Thyroid gland (tissue), 4 donors: Measurements from ENCODE around the gene FOSL1.

ENCODE experiments used
- POLR2A ChIP-seq, 2 donors: fragments of 450-650 bp; IDR thresholded peaks; one replicate each; pipeline ENCODE4 v1.6.1; 2017; ENCODE audit warnings: antibody characterized with exemption in 2 of 2, mild to moderate bottlenecking in 2 of 2, moderate library complexity in 1 of 2
- TF ChIP-seq, protein P1 (sequence below), 6 experiments: fragments of 200-600 bp in 3 of 6; fragments of 450-650 bp in 3 of 6; sonication (generic) in 3 of 6; IDR thresholded peaks; one replicate each; pipeline ENCODE4 v1.5.1; 2016 to 2019; ENCODE audit warnings: antibody characterized with exemption in 6 of 6, mild to moderate bottlenecking in 2 of 6, inconsistent platforms in 1 of 6, moderate library complexity in 1 of 6

DNA sequence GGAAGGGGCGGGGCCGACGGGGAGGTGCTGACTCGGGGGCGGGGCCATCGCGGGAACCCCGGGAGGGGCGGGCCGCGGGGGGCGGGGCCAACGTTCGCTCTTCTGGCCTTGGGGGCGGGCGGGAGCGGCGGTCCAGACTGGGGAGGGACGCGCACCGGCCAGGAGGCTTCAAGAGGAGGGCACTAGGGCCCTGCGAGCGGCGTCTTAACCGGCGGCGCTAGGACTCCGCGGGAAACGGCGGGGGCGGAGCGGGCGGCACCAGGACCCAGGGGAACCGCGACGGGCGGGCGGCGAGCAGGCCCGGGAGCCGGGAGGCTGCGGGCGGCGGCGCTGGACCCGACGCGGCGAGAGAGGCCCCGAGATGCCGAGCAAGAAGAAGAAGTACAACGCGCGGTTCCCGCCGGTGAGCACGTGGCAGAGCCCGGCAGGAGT, 19.0 kb upstream of the FOSL1 start, which contains the start of gene DRAP1:
- TF ChIP-seq, protein P1, sequence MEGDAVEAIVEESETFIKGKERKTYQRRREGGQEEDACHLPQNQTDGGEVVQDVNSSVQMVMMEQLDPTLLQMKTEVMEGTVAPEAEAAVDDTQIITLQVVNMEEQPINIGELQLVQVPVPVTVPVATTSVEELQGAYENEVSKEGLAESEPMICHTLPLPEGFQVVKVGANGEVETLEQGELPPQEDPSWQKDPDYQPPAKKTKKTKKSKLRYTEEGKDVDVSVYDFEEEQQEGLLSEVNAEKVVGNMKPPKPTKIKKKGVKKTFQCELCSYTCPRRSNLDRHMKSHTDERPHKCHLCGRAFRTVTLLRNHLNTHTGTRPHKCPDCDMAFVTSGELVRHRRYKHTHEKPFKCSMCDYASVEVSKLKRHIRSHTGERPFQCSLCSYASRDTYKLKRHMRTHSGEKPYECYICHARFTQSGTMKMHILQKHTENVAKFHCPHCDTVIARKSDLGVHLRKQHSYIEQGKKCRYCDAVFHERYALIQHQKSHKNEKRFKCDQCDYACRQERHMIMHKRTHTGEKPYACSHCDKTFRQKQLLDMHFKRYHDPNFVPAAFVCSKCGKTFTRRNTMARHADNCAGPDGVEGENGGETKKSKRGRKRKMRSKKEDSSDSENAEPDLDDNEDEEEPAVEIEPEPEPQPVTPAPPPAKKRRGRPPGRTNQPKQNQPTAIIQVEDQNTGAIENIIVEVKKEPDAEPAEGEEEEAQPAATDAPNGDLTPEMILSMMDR (IDR thresholded peaks at IDR 0.05): peak in 2 of 6 experiments; percentile 5 to 35
- TF ChIP-seq POLR2A (IDR thresholded peaks at IDR 0.05): peak; percentile 52 to 80
